Occipital lobe (tissue), 2 donors: ENCODE measurements around the gene SIL1. TPM values are rescaled to one million over a fixed set of nuclear protein-coding genes. Genes with fewer than 3 reads are reported as not detected.
"Not testable (repeated sequence)": the region's sequence is repeated elsewhere in the genome, so short reads cannot be mapped to it uniquely, and the experiment has no call there.

Experiments used
- DNase-seq: peaks from one replicate; lab custom pipeline; 2025; lab: John Stamatoyannopoulos, UW
- total RNA-seq: library from RNA; depleted of rRNA; stranded (reverse); fragments of >200 nt; gene quantifications from one replicate; pipeline ENCODE4 v1.2.3, GENCODE V29; 2014

SIL1 gene
- total RNA-seq, 1 donor from 2014 or later = 11.7 TPM

GRCh38 chr5:139204196-139204595 lies 6.0 kb upstream of the SIL1 start:
- DNase-seq = no peak

- no peak for DNase-seq
Observed at GRCh38 chr5:139199321-139199720, 1.2 kb upstream of the SIL1 start.

- DNase-seq = no peak
Observed at GRCh38 chr5:139196296-139196956, 1.7 kb downstream of the SIL1 start.

GRCh38 chr5:139194486-139194885 lies 3.7 kb downstream of the SIL1 start:
- DNase-seq = no peak

- no peak for DNase-seq
Observed at GRCh38 chr5:139193928-139194327, 4.2 kb downstream of the SIL1 start.

- not testable (repeated sequence) for DNase-seq
Observed at GRCh38 chr5:139192906-139193305, 5.3 kb downstream of the SIL1 start.

DNA sequence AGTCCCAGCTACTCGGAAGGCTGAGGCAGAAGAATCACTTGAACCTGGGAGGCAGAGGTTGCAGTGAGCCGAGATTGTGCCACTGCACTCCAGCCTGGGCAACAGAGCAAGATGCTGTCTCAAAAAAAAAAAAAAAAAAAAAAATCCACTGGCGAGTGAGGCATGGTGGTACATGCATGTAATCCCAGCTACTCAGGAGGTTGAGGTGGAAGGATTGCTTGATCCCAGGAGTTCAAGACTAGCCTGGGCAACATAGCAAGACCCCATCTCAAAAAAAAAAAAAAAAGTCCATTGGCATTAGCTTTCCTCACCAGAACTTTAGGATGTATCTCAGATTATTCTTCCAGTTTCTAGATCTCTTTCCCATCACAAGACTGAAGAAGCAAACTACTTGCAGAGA lies 6.2 kb downstream of the SIL1 start:
- DNase-seq = not testable (repeated sequence)

GRCh38 chr5:139190125-139190524 lies 8.0 kb downstream of the SIL1 start:
- no peak for DNase-seq

- no peak for DNase-seq
Observed at GRCh38 chr5:139188558-139189270, 9.5 kb downstream of the SIL1 start.

- DNase-seq = no peak
Observed at GRCh38 chr5:139186752-139187326, 11.3 kb downstream of the SIL1 start.

GRCh38 chr5:139186261-139186660 lies 11.9 kb downstream of the SIL1 start:
- no peak for DNase-seq

GRCh38 chr5:139185589-139185988 lies 12.6 kb downstream of the SIL1 start:
- DNase-seq = no peak

DNA sequence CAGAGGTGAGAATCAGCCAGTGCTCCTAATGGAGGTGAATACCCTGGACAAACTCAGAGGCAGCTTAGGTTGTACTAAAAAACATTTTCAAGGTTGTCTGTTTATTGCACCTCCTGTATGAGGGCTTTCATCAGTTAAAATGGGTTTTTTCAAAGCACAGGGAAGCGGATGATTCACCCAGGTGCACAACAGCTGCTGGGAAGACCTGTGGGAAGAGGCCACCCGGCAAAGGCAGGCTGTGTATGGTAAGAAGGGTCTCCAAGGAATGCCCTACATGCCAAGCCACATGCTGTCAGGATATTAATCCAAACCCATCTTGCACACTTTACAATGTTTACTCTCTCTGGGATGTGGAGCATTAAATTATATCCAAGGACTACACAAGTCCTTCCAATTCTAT lies 14.7 kb downstream of the SIL1 start:
- DNase-seq = no peak

GRCh38 chr5:139182528-139183296 lies 15.5 kb downstream of the SIL1 start:
- no peak for DNase-seq

- no peak for DNase-seq
Observed at GRCh38 chr5:139181835-139182452, 16.2 kb downstream of the SIL1 start.

DNA sequence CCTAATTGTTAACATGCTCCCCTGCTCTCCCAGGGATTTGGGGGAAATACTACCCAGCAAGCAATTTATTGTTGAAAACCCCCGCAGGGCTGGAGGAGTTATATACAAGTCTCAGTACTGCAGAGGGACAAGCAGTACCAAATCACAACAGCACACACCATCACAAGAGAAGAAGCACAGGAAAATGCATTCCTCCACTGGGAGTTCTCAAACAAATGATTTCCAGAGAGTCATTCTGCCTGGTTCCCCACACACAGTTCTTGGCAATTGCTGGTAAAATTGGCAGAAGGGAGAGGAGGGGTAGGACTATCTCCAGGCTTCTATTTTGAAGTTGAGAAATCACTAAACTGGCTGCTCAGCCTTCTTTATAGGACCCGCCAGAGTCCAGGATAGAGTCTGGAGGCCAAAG lies 16.8 kb downstream of the SIL1 start:
- DNase-seq = no peak

- no peak for DNase-seq
Observed at GRCh38 chr5:139180850-139181249, 17.3 kb downstream of the SIL1 start.

DNA sequence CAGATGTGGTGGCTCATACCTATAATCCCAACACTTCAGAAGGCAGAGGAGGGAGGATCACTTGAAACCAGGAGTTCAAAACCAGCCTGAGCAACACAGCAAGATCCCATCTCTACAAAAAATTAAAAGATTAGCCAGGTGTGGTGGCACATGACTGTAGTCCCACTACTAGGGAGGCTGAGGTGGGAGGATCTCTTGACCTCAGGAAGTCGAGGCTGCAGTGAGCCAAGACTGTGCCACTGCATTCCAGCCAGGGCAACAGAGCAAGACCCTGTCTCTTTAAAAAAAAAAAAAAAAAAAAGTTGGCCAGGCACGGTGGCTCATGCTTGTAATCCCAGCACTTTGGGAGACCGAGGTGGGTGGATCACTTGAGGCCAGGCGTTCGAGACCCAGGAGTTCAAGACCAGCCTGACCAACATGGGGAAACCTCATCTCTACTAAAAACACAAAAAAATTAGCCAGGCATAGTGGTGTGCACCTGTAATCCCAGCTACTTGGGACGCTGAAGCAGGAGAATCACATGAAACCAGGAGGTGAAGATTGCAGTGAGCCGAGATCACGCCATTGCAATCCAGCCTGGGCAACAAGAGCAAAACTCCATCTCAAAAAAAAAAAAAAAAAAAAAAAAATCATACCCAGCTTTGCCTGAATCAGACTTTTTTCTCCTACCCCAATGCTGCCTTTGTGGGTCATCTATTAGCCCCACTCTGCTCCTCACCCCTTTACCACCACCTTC lies 18.2 kb downstream of the SIL1 start:
- not testable (repeated sequence) for DNase-seq

DNA sequence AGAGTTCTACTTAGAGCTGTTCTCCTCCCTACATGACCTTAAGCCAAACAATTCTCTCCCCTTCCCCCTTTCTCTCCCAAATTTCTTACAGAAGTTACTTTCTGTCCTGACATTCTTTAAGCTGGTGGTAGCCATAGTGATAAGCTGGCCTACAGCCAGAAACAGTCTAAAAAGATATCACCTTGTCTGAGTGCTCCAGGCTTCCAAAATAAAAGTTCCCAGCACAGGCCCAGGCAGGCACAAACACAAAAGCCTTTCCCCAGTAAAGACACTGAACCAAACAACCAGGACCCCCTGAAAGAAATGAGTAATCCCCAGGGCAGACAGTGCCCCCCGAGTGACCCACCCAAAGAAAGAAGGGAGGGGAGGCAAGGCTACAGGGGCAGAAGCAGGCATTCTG lies 19.2 kb downstream of the SIL1 start:
- no peak for DNase-seq

- DNase-seq = no peak
Observed at GRCh38 chr5:139178589-139178917, 19.6 kb downstream of the SIL1 start.
